ENCODE measurements around the gene RAD51AP2.
A peak's percentile ranks its signal among the peaks of the same experiment; 100 is the strongest.

Gene RAD51AP2

DNA sequence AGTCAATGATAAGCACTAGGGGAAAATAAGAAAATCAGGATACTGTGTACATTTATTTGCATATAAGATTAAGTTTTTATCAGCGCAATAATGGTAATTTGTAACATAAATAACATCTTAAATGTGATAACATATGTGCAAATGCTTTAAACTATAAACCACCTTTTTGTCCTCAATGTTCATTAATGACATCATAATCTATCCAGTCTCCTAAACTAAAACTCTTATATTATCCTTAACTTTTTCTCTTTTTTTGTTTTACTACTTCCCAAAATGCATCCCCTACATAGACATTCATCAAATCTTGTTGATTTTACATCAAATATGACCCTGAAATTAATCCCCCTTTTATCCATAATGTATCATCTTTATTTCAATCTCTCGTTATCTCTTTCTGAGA lies 3.4 kb upstream of the RAD51AP2 start:
- no peaks in the 10 kb centered on the region for H3K36me3 ChIP-seq (ENCODE audit: insufficient read depth, low read length)
- TF ChIP-seq EZH2 (IDR thresholded peaks at IDR 0.05; ENCODE audit: borderline replicate concordance, low read length) = no peak
- TF ChIP-seq, protein P1, sequence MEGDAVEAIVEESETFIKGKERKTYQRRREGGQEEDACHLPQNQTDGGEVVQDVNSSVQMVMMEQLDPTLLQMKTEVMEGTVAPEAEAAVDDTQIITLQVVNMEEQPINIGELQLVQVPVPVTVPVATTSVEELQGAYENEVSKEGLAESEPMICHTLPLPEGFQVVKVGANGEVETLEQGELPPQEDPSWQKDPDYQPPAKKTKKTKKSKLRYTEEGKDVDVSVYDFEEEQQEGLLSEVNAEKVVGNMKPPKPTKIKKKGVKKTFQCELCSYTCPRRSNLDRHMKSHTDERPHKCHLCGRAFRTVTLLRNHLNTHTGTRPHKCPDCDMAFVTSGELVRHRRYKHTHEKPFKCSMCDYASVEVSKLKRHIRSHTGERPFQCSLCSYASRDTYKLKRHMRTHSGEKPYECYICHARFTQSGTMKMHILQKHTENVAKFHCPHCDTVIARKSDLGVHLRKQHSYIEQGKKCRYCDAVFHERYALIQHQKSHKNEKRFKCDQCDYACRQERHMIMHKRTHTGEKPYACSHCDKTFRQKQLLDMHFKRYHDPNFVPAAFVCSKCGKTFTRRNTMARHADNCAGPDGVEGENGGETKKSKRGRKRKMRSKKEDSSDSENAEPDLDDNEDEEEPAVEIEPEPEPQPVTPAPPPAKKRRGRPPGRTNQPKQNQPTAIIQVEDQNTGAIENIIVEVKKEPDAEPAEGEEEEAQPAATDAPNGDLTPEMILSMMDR (IDR thresholded peaks at IDR 0.05; ENCODE audit: low read length) = no peak
- H4K20me1 ChIP-seq (ENCODE audit: insufficient read depth, low read length) = no peaks in the 10 kb centered on the region
- H3K9me3 ChIP-seq (ENCODE audit: low read length) = no peaks in the 10 kb centered on the region
- no peaks in the 10 kb centered on the region for H3F3A ChIP-seq (ENCODE audit: insufficient read depth, low read length)
- no peaks in the 10 kb centered on the region for H3K79me2 ChIP-seq (ENCODE audit: insufficient read depth, low read length)
- no peak overlapping the region for H3K9ac ChIP-seq (ENCODE audit: low read length)
- H3K27ac ChIP-seq (ENCODE audit: low read depth, low read length, poor library complexity, severe bottlenecking) = no peak overlapping the region
- no peak overlapping the region for H3K4me3 ChIP-seq (ENCODE audit: low read depth, low read length, poor library complexity, severe bottlenecking)
- H3K9me2 ChIP-seq (ENCODE audit: low read depth, low read length) = no peaks in the 10 kb centered on the region
- H3K27me3 ChIP-seq (ENCODE audit: insufficient read depth, low read length) = no peaks in the 10 kb centered on the region
- H2AFZ ChIP-seq (ENCODE audit: low read length) = no peak overlapping the region
- no peak overlapping the region for H3K4me2 ChIP-seq (ENCODE audit: low read length)
- peaks cover 26% of the 10 kb centered on the region for H3K4me1 ChIP-seq (ENCODE audit: insufficient read depth, low read length, severe bottlenecking)

DNA sequence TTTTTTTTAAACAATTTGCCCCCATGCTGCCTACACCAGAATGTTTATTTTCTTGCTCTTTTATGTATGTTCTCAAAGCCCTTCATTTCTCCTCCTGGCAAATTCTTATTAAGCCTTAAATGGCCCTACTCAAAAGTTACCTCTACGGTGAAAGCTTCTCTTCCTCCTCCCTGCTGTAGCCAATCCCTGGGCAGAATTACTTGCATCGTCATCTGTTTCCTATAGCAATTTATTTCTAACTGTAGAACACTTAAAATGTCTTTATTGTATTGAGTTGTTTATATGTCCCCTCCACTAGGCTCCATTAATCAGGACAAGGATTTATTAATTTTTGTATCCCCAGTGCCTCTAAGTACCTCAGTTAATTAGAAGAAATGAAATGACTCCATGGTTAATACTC lies 2.5 kb upstream of the RAD51AP2 start:
- H3K9me3 ChIP-seq (ENCODE audit: low read length) = no peaks in the 10 kb centered on the region
- no peaks in the 10 kb centered on the region for H3F3A ChIP-seq (ENCODE audit: insufficient read depth, low read length)
- no peak overlapping the region for H3K4me2 ChIP-seq (ENCODE audit: low read length)
- H3K27ac ChIP-seq (ENCODE audit: low read depth, low read length, poor library complexity, severe bottlenecking) = no peak overlapping the region
- no peak overlapping the region for H3K9ac ChIP-seq (ENCODE audit: low read length)
- peaks cover 34% of the 10 kb centered on the region for H3K4me1 ChIP-seq (ENCODE audit: insufficient read depth, low read length, severe bottlenecking)
- H3K4me3 ChIP-seq (ENCODE audit: low read depth, low read length, poor library complexity, severe bottlenecking) = no peak overlapping the region
- H2AFZ ChIP-seq (ENCODE audit: low read length) = no peak overlapping the region
- no peaks in the 10 kb centered on the region for H3K27me3 ChIP-seq (ENCODE audit: insufficient read depth, low read length)
- H3K9me2 ChIP-seq (ENCODE audit: low read depth, low read length) = no peaks in the 10 kb centered on the region
- H4K20me1 ChIP-seq (ENCODE audit: insufficient read depth, low read length) = no peaks in the 10 kb centered on the region
- H3K79me2 ChIP-seq (ENCODE audit: insufficient read depth, low read length) = no peaks in the 10 kb centered on the region
- H3K36me3 ChIP-seq (ENCODE audit: insufficient read depth, low read length) = no peaks in the 10 kb centered on the region
- TF ChIP-seq, protein P1 (IDR thresholded peaks at IDR 0.05; ENCODE audit: low read length) = no peak
- no peak for TF ChIP-seq EZH2 (IDR thresholded peaks at IDR 0.05; ENCODE audit: borderline replicate concordance, low read length)

DNA sequence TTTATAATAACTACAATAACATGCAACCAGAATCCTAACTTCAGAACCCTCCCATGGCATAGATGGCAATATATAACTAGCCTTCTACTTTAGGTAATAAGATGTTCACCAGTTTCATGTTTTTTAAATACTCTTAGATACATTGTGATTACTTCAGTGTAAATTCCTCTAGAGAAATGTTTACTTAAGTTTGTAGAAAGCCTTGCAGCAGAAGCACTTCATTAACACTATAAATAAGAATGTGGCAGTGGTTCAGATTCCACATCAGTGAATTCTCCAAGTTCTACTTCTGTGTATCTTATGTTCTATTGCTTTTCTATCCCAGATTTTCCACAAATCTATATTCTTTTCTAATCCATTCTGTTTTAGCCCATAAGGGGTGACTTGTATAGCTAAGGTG lies 1.2 kb upstream of the RAD51AP2 start:
- no peak overlapping the region for H3K4me2 ChIP-seq (ENCODE audit: low read length)
- H3K27ac ChIP-seq (ENCODE audit: low read depth, low read length, poor library complexity, severe bottlenecking) = no peak overlapping the region
- H3K4me3 ChIP-seq (ENCODE audit: low read depth, low read length, poor library complexity, severe bottlenecking) = no peak overlapping the region
- no peaks in the 10 kb centered on the region for H3K9me3 ChIP-seq (ENCODE audit: low read length)
- H3K9ac ChIP-seq (ENCODE audit: low read length) = no peak overlapping the region
- H3K79me2 ChIP-seq (ENCODE audit: insufficient read depth, low read length) = no peaks in the 10 kb centered on the region
- 0 out of 2 replicates have a peak overlapping the region, but pooled peaks have one; percentile 16 for H2AFZ ChIP-seq (ENCODE audit: low read length)
- H3K9me2 ChIP-seq (ENCODE audit: low read depth, low read length) = no peaks in the 10 kb centered on the region
- H3K4me1 ChIP-seq (ENCODE audit: insufficient read depth, low read length, severe bottlenecking) = peaks cover 46% of the 10 kb centered on the region
- no peaks in the 10 kb centered on the region for H3K27me3 ChIP-seq (ENCODE audit: insufficient read depth, low read length)
- H4K20me1 ChIP-seq (ENCODE audit: insufficient read depth, low read length) = no peaks in the 10 kb centered on the region
- H3F3A ChIP-seq (ENCODE audit: insufficient read depth, low read length) = no peaks in the 10 kb centered on the region
- TF ChIP-seq EZH2 (IDR thresholded peaks at IDR 0.05; ENCODE audit: borderline replicate concordance, low read length) = no peak
- TF ChIP-seq, protein P1 (IDR thresholded peaks at IDR 0.05; ENCODE audit: low read length) = no peak
- no peaks in the 10 kb centered on the region for H3K36me3 ChIP-seq (ENCODE audit: insufficient read depth, low read length)
